PC-9 (cell line): Measurements from ENCODE around the gene TP53RK.
"Not testable (repeated sequence)": the region's sequence is repeated elsewhere in the genome, so short reads cannot be mapped to it uniquely, and the experiment has no call there.

Experiments
- EZH2 ChIP-seq: fragments of 200-600 bp; sonication (generic); IDR thresholded peaks from 2 replicates; pipeline ENCODE4 v1.8.0; 2017; ENCODE audit warnings: antibody characterized with exemption, low read depth
- TF ChIP-seq, protein P1 (sequence below): fragments of 200-600 bp; sonication (generic); conservative IDR thresholded peaks from 2 replicates; pipeline ENCODE4 v1.6.1; 2017; ENCODE audit warnings: mixed run types, antibody characterized with exemption, mild to moderate bottlenecking, moderate library complexity

- TF ChIP-seq, protein P1, sequence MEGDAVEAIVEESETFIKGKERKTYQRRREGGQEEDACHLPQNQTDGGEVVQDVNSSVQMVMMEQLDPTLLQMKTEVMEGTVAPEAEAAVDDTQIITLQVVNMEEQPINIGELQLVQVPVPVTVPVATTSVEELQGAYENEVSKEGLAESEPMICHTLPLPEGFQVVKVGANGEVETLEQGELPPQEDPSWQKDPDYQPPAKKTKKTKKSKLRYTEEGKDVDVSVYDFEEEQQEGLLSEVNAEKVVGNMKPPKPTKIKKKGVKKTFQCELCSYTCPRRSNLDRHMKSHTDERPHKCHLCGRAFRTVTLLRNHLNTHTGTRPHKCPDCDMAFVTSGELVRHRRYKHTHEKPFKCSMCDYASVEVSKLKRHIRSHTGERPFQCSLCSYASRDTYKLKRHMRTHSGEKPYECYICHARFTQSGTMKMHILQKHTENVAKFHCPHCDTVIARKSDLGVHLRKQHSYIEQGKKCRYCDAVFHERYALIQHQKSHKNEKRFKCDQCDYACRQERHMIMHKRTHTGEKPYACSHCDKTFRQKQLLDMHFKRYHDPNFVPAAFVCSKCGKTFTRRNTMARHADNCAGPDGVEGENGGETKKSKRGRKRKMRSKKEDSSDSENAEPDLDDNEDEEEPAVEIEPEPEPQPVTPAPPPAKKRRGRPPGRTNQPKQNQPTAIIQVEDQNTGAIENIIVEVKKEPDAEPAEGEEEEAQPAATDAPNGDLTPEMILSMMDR: not testable (repeated sequence)
- TF ChIP-seq EZH2: not testable (repeated sequence)
These were observed 12.5 kb downstream of the TP53RK start for GRCh38 chr20:46676649-46677316.
